PFSK-1 (cell line): ENCODE results near the gene HACD2.

Source experiments
- POLR2AphosphoS5 ChIP-seq: IDR thresholded peaks from 2 replicates; pipeline ENCODE4 v1.6.1; 2012; ENCODE audit warnings: low read depth, mild to moderate bottlenecking, control low read depth, low read length, moderate library complexity
- TAF1 ChIP-seq: IDR thresholded peaks from 2 replicates; pipeline ENCODE4 v1.6.1; 2012; ENCODE audit warnings: low read length, control low read depth, borderline replicate concordance; ENCODE audit not compliant: insufficient read depth

DNA sequence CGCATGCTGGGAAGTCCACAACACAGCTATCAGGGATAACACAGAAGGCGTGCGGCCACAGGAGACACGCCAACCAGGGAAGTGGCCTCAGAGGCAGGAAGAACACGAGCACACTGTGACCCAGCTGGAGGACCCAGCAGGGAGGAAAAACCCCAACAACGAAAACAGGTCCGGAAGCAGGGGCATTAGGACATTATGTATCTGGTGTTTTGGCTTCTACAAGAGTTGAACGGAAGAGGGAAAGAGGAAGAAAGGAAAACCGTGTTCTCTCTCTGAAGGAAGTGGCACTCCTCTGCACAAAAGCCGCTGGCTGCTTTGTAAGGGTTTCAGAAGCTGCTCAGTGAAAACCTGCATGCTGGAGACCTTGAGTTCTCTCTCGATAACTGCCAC, 61.8 kb downstream of the HACD2 start:
- TF ChIP-seq TAF1: no peak
- no peak for TF ChIP-seq POLR2AphosphoS5
